ENCODE measurements around the gene COL15A1.

The COL15A1 gene

DNA sequence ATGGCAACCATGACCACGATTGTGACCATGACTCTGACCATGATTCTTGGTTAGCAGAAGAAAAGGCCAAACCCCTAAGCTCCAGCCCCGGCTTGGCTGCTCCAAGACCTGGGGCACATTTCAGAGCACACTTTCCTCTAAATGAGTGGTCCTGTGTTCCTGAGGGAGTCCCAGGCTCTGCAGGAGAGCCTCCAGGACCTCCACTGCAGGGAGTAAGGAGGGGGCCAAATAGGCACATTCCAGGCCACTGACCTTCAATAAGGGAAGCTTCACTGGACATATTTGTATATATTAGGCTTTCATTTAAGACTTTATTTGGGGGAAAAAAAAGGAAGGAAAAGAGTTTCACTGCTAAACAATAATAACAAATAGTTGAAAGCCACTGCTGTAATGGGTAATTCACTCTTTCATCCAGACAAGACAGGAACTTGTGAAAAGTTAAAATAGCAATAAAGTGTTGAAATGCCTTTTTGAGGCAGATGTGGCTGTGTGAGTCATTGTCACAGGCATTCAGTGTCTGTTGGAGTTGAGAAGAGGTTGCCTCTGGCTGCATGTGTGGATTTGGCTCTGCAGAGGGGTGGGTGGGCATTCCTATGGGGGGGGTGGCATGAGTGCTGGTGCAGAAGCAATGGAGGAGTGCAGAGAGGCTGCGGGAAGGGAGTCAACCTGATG, 97.3 kb downstream of the COL15A1 start:
- DNase-seq, result peak in 1 of 2 experiments; percentile 29

- DNase-seq, result no peak
These were observed 97.9 kb downstream of the COL15A1 start for GRCh38 chr9:99041618-99042017.

DNA sequence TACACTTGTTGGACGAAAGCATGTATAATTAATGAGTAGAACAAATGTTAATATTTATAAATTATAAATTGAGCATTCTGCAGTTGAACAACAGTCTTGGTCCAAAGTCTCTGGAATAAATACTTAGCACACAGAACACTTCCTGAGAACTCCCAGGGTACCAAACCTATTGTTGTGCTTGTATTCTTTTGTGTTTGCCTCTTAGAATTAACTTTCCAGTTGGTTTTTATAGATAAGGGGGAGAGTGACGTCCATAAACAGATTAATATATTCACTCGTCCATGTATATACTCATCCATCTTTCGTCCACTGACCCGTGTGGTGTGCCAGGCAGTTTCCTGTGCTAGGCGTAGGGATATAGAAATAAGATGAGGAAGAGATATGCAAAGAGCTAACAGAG, 98.9 kb downstream of the COL15A1 start:
- DNase-seq, result no peak

DNA sequence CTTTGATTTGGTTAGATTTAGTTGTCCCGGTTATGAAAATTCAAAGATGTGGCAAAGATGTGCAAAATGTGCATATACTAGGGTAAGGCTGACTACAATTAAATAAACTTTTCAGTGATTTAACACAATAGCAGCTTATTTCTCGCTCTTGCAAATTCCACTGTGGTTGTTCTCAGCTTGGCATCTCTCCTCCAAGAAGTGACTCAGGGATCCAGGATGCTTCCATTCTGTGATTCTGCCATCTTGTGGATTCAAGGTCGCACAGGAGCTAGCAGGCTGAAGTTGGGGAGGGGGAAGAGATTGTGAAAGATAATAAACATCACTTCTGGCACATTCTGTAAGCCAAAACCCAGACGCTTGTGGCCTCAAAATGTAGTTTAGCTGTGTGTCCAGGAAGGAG, 101.1 kb downstream of the COL15A1 start:
- no peak for DNase-seq

- no peak for DNase-seq
These were observed 102.4 kb downstream of the COL15A1 start for GRCh38 chr9:99046068-99046467.

DNA sequence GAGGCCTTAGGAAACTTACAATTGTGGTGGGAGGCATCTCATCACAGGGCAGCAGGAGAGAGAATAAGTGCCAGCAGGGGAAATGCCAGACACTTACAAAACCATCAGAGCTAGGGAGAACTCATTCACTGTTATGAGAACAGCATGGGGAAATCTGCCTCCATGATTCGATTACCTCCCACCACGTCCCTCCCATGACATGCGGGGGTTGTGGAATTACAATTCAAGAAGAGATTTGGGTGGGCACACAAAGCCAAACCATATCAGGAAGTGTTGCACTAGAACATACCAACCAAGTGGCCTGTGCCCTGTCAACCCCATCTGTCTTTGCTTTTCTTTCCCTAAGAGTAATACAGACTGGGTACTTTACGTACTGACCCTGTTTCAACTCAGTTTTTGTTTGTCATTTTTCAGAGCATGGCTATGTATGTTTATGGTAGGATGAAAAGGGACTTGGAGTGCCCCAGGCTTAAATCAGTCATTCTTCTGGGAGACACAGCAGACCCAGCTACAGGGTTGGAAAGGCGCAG, 102.9 kb downstream of the COL15A1 start:
- no peak for DNase-seq

DNA sequence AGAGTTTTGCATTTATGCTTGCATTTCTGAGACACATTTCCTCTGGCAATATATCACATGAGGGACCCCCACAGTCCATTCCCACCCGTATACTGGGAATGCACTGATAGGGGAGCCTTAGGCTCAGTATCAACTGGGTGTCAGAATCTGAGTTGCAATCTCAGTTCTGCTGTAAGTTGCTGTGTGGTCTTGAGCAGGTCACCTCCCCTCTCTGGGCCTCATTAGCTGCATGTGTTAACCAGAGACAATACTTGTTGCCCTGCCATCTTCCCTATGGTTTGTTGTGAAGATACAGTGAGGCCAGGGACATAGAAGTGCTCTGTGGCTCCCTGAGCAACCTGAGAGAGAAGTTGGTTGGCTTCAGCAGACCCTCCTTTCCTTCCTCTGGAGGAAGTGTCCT, 105.5 kb downstream of the COL15A1 start:
- no peak for DNase-seq

- no peak for DNase-seq
These were observed 105.9 kb downstream of the COL15A1 start for GRCh38 chr9:99049641-99050040.

- no peak for DNase-seq
These were observed 106.7 kb downstream of the COL15A1 start for GRCh38 chr9:99050292-99050911.

- no peak for DNase-seq
These were observed 107.2 kb downstream of the COL15A1 start for GRCh38 chr9:99050924-99051323.

- no peak for DNase-seq
These were observed 107.7 kb downstream of the COL15A1 start for GRCh38 chr9:99051406-99051805.

DNA sequence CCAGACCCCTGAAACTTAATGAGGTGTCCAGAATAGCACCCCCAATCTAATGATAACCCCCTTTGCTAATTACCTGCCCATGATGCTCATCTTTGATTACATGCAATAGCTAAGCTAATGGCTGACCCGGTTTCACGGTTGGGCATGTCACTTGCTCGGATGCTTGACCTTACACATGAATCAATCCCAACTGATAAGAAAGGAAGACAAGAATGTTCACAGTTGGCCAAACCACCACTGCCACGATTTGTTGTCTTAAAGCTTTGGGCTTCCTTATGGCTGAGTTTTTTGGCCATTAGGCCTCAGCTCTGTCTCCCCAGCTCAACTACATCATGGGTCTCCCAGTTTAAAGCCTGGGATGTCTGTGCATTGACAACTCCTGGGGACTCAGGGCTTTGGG, 108.1 kb downstream of the COL15A1 start:
- DNase-seq, result no peak

DNA sequence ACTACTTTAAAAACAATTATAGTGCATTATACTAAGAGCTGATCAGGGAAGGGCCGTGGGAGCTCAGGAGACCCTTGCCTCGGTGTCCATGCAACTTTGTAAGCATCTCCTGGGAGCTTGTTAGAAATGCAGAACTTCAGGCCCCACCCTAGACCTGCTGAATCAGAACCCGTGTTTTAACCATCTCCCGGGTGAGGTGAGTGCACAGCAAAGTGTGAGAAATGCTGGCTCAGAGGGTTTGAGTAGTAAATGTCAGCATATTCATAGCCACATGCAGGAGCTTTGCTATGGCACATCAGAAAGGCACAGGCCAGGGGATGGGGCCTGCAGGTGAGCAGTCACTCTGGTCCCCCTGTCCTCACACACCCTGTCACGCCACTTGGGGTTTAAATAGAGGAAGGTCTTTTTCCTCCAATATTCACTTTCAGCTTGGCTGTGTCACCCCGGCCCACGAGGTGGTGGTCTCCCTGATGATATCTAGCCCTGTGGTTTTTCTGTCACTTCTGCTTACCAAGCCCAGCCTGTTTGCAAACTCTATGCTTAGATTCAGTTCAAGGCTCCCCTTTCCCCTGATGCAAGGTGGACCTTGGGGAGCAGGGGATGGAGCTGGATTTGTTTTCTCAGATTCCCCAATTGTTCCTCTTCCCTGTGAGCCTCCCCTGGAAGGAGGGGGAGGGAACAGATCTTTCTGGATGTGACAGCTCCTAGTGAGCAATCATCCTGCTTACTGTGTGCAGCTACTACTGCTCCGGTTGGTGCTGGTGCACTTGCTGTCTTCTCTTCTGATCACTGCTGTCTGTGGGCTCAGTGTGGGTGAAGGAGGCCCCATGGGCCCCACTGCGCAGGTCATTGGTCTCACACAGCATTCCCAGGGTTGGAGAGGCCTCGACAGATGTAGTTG, 109.4 kb downstream of the COL15A1 start:
- DNase-seq, result no peak

GRCh38 chr9:99054581-99054980, 110.9 kb downstream of the COL15A1 start:
- no peak for DNase-seq

DNA sequence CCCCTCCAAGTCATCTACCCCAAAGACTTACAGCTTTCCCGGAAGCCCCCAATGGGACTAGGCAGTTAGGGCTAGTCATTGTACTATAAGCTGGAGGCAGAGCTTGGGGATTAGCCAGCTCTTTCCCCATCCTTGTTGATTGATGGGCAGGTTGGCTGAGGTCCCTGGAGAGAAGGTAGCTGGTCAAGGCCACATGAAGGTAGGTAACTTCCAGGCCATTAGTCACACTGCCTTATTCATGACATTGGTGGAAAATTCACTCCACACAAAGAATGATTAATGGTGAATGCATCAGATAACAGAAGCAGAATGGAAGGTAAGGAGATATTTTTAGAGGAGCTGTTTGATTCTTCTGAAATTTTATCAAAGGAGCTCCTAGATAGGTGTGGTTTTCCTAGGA, 111.7 kb downstream of the COL15A1 start:
- DNase-seq, result no peak

GRCh38 chr9:99056186-99056585, 112.5 kb downstream of the COL15A1 start:
- DNase-seq, result no peak

DNA sequence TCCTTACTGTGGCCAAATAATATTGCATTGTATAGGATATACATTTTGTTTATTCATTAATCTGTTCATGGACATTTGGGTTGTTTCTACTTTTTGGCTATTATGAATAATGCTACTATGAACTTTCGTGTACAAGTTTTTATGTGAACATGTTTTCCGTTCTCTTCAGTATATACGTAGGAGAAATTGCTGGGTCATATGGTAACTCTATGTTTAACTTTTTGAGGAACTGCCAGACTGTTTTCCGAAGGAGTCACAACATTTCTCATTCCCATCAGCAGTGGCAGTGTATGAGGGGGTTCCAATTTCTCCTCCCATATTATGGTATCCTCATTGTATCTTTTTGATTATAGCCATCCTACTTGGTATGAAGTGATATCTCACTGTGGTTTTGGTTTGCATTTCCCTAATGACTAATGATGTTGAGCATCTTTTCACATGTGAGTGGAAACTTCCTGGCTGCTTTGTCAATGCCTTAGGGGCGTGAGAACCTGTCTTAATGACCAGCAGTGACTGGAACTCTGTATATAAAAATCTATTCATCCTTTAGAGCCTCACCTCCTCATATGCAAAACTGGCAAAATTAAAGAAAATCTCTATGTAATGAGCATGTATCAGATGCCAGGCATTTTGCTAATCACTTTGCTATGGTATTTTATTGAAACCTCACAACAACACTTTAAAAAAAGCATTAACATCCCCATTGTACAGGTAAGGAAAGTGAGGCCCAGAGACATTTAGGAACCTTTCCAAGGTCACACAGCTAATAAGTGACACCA, 113.4 kb downstream of the COL15A1 start:
- peak in 1 of 2 experiments; percentile 22 for DNase-seq

DNA sequence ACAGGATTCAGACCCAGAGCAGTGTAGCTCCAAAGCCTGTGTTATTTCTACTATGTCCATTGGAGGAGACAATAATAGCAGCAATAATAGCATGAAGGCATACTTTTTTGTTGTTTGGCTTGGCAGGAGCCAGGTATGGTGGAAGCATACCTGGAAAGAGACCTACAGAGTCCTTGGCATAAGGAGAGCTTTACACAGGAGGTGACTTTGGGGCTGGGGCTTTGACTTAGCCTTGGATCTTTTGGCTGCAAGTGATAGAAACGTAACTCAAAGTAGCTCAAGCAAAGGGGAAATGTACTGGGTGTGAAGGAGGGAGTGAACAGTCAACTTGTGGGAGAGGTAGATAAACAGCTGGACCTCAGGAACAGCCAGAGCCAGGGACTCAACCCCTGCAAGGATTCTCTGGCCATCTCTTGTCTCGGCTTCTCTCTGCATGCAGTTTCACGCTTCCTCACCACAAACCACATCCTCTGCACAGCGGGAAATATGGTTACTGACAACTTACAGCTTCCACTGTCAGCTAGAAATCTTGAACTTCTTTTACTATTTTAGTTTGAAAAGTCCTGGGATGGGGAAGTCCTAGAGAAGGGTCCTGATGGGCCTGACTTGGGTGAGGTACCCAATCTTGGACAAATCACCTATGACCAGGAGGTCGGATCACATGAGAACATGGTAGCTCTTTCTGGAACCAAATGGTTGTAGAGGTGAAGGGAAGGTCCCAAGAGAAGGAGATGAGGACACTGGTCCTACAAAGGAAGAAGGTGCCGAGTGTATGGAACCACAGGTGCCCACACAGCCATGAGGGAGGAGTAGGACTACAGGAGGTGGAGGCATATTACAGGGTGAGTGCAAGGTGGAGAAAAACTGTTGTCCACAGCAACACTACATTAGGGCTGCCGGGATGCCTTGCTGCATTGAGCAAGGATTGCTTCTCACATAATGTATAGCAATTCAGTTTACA, 114.2 kb downstream of the COL15A1 start:
- DNase-seq, result peak in 1 of 2 experiments; percentile 41

DNA sequence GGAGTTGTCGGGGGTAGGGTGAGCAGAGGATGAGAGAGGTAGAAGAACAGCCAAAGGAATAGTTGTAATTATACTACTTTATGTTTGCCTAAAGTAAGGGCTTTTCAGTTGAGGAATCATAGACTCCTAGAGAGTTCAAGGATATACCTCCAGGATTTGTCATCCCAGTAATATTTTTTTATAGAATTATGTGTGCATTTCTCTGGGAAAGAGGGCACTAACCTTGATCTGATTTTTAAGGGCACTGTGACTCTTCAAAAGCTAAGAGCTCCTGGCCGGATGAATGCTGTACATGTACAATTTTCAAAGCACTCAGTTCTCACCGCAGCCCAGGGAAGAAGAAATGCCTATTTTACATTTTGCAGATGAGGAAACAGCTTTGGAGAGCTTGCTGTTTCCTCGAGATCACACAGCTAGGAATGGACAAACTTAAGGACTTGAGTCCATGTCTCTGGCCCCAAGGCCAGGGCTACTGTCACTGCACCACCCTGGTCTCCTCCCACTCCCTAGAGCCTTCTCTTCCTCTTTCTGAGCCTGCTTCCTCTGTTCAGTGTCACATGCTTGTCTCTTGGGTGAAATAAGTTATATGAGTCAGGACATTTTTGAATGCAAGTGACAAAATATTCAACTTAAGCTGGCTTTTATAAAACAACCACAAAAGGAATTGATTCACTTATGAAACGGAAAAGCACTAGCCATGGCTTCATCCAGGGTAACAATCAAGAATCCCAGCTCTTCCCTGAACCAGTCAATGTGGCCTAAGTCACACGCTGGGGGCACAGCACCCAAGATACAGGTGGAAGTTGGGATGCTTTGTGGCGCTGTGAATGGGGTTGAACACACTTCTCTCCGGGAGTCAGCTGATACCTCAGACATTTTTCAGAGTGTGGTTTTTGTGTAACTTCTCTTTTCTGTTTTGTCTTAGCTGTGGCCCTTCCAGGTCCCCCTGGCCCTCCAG, 115.5 kb downstream of the COL15A1 start:
- DNase-seq, result no peak

- no peak for DNase-seq
These were observed 116.9 kb downstream of the COL15A1 start for GRCh38 chr9:99060621-99061020.

Data from SW 1271 (cell line).